SW480 (cell line): Measurements from ENCODE around the gene ACOT7.
"Not testable (repeated sequence)": the region's sequence is repeated elsewhere in the genome, so short reads cannot be mapped to it uniquely, and the experiment has no call there.

Experiments used
- DNase-seq: peaks from one replicate; pipeline ENCODE4 v3.0.0-alpha.2; 2016; ENCODE audit warnings: low spot score

The ACOT7 gene

DNA sequence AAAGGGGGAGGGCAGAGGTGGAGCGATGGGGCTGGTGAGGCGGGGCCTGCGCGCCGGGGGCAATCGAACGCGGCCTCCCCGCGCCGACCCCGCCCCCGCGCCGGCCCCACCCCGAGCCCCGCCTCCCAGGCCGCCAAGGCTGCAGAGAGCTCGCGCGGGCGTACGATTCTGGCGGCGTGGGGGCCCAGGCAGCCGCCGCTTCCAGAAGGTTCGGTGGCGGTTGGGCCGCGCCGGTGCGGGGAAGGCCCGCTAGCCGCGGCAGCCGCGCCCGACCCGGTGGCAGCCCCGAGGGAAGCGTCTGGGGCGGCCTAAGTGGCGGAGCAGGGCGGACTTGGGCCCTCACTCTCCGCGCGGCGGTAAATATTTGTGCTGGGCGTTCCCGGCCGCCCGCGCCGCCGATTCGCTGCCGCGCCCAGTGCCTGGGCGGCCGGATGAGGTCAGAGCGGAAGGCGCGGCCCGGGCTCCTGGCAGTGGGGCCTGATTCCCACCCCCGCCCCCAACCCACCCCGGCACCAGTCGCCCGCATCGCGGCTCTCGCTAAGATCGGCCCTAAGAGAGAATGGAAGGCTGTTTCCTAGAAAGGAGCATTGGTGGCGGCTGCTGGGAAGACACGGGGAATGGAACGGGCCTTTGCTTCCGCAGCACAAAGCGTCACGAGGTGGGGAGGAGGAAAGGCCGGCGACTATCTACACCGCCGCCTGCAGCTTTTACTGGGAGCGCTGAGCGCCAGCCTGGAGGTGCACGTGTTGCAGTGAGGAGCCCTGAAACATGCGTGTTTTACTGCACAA is at the start of gene ACOT7:
TSS of gene ACOT7 (minus strand) at position 368 of the 788 bp plus-strand sequence. CDS start 368 bp downstream, outside the sequence.
- DNase-seq: peak; percentile 91

DNA sequence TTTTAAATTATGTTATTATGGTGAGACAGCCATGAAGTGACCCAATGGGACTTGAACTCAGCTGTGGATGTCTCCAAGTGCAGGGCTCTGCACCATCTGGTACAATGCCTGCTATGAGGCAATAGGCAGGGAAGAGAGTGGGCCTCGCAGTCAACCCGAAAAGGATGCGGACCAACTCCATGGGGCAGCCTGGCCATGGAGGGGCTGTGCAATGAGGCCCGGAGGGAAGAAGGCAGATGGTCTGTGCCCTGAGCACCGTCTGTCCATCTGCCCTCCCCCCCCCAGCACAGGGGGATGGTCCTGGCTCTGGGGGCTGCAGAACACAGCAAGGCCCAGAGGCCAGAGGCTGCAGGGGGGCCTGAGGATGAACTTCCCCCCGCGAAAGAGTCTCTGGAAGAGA is 48.0 kb upstream of the ACOT7 start:
- DNase-seq: no peak

- DNase-seq: peak; percentile 74
Observed at GRCh38 chr1:6440198-6441126, 46.9 kb upstream of the ACOT7 start.

GRCh38 chr1:6438047-6438525 is 44.5 kb upstream of the ACOT7 start:
- peak; percentile 74 for DNase-seq

- DNase-seq: peak; percentile 46
Observed at GRCh38 chr1:6437012-6437700, 43.6 kb upstream of the ACOT7 start.

DNA sequence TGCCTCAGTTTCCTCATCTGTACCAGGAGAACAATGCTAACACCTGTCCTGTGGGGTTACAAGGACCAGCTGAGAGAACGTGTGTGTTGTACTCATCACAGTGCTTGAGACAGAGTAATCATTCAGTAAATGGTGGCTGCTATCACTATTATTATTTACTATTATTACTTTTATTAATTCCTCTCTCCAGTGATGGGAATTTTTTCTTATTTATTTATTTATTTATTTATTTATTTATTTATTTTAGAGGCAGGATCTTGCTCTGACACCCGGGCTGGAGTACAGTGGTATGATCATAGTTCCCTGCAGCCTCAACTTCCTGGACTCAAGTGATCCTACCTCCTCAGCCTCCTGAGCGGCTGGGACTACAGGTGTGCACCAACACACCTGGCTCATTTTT is 42.7 kb upstream of the ACOT7 start:
- DNase-seq: not testable (repeated sequence)

- no peak for DNase-seq
Observed at GRCh38 chr1:6435547-6435946, 42.0 kb upstream of the ACOT7 start.

GRCh38 chr1:6435129-6435528 is 41.6 kb upstream of the ACOT7 start:
- DNase-seq: no peak

GRCh38 chr1:6434186-6434585 is 40.6 kb upstream of the ACOT7 start:
- no peak for DNase-seq

- not testable (repeated sequence) for DNase-seq
Observed at GRCh38 chr1:6431645-6432579, 38.3 kb upstream of the ACOT7 start.

DNA sequence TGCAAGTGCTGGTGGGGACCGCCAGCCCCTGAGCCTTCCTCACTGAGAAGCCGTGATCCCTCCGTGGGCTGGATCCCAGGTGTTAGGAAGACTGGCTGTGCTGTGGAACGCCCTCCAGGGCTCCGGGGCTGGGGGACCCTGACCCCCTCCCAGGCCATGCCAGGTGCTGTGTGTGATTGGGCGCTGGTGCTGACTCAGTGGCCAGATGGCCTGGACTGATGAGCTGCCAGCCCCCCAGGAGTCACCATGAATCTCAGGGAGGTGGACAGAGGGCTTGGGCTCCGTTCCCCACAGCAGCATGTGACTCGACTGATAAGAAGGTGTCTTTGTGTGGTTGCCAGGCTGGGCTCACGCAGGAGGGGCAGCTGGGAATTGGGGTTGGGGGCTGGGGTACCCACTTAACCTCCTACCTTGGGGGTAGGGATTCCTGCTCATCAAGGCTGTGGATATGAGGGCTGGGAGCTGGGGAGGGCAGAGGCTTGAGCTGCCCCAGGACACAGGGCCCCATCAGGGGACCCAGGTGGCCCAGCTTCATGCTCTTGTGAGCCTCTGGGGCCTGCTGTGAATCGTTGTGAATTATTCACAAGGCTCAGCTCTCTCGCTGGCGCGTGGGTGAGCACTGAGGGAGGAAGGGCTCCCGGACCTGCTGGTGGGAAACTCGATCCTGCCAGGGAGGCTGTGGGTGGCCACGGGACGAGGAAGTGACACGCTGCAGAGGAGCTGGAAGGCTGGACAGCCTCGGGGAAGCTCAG is 36.3 kb upstream of the ACOT7 start:
- DNase-seq: not testable (repeated sequence)

- not testable (repeated sequence) for DNase-seq
Observed at GRCh38 chr1:6428453-6428852, 34.9 kb upstream of the ACOT7 start.

DNA sequence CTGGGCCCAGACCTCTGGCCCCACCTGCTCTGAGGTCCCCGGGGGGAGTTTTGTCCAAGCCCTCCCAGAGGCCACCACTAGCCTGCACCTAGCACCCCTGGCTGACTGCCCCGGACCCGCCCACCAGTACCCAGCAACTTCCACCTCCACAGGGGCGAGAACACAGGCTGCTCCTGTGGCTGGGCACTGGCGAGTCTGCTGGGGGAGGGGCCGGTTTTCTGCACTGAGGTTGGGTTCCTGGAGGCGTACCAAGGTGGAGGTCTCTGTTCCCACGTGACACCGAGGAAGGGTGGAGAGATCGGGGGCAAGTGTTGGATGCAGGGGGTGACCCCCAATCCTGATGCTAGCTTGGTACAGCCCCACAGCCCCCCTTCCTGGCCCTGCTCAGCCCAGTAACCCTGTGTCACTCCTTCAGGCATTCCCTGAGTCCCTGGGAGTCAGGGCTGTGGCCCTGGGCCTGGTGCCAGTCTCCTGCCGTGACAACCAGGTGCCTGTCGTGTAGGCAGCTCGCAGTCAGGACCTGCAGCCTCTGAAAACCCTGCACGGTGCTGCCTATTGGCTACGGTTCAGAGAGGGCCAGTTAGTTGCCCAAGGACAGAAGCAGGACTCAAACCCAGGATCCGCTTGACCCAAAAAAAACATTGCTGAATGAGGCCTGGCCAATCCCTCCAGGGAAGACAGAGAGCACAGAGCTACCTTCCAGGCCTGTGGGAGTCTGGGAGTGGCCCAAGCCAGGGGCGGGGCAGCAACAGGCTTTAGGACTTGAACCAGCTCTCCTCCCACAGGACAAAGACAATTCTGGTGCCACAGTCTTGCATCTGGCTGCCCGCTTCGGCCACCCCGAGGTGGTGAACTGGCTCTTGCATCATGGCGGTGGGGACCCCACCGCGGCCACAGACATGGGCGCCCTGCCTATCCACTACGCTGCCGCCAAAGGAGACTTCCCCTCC is 34.1 kb upstream of the ACOT7 start:
- DNase-seq: peak; percentile 37

- no peak for DNase-seq
Observed at GRCh38 chr1:6426972-6427350, 33.4 kb upstream of the ACOT7 start.

DNA sequence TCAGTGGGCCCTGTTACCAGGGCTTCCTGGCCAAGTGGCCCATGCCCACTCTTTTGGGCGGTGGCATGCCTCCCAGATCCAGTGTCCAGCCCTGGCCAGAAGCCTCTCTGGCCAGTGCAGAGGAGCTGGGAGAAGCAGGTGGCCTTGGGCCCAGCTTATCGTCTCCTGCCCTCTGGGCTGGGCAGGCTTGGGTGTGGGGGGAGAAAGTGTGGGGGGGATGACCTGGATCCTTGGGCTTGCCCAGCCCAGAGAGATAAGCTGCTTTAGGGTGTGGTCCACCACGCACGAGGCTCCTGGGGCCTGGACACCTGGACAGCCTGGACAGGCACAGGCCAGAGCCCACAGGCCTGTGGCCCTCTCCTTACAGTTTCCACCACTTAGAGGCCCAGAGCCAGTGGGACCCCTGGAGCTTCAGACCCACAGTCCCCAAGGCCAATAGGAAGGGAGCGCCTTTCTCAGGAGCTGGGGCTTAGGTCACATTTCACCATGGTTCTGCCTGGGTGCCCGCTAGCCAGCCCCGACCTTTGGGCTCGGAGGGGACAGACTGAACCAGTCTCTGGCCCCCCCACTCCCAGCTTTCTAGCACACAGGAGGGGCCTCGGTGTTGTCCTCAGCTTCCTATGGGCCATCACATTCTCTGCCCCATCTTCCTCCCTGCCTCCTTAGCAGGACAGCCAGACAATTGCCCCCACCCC is 32.9 kb upstream of the ACOT7 start:
- no peak for DNase-seq

- DNase-seq: no peak
Observed at GRCh38 chr1:6425658-6426057, 32.1 kb upstream of the ACOT7 start.

DNA sequence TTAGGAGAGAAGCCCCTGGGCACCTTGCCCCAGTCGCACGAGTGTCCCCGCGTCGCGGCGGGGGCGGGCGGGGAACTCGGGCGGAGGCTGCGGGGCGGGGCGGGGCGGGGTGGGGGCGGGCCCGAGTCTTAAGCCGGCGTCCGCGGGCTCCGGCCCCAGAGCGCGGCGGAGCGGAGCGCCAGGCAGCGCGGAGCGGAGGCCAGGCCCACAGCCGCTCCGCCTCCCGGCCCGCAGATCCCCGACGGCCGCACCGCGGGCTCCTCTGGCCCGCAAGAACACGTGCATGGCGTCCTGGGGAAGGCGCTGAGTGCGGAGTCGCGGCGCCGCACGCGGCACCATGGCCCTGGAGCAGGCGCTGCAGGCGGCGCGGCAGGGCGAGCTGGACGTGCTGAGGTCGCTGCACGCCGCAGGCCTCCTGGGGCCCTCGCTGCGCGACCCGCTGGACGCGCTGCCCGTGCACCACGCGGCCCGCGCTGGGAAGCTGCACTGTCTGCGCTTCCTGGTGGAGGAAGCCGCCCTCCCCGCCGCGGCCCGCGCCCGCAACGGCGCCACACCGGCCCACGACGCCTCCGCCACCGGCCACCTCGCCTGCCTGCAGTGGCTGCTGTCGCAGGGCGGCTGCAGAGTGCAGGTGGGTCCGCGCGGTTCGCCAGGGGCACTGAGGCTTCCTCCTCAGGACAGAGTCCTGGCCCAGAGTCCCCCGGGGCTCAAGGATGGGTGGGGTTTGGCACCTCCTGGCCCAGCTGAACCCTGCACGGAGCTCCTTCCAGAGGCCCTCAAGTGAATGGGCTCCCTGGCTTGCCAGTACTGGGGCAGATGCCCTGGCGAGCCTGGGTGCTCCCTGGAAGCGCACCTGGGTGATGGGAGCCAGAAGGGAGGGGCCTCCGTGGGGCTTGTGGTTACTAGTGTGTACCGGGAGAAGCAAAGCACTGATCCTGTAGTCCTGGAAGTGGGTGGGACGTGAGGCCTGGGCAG is 31.3 kb upstream of the ACOT7 start, which contains the start of gene ESPN:
TSS of gene ESPN (plus strand) at position 158 of the 975 bp plus-strand sequence. CDS start at position 338, 180 bp downstream.
- DNase-seq: peak; percentile 35
